Measurements from ENCODE around the gene EXOSC1. TPM values are rescaled to one million over a fixed set of nuclear protein-coding genes. Genes with fewer than 3 reads are reported as not detected.
A peak's percentile ranks its signal among the peaks of the same experiment; 100 is the strongest.

Gene EXOSC1
- total RNA-seq, 3 donors from 2014 or later: 27.7 to 37.9 (median 36.7) TPM

DNA sequence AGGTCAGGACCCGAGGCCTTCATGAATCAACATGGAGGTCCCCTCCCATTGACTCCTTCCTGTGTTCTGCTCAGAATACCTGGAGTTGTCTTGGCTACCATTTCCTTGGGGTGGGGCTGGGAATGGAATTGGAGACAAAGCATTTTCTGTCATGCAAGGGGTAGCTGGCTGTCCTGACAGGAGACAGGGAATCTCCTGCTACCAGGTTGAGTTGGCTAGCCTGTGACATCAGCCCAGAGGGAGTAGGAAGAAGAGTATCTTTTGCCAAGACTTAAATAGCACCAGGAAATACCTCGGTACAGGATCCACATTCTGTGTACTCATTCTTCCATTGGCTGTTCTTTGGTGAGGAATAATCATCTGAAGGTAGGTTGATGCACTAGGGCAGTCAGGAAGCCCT lies 5.0 kb upstream of the EXOSC1 start:
- H3K27me3 ChIP-seq: no peaks in the 10 kb centered on the region
- TF ChIP-seq, protein P1, sequence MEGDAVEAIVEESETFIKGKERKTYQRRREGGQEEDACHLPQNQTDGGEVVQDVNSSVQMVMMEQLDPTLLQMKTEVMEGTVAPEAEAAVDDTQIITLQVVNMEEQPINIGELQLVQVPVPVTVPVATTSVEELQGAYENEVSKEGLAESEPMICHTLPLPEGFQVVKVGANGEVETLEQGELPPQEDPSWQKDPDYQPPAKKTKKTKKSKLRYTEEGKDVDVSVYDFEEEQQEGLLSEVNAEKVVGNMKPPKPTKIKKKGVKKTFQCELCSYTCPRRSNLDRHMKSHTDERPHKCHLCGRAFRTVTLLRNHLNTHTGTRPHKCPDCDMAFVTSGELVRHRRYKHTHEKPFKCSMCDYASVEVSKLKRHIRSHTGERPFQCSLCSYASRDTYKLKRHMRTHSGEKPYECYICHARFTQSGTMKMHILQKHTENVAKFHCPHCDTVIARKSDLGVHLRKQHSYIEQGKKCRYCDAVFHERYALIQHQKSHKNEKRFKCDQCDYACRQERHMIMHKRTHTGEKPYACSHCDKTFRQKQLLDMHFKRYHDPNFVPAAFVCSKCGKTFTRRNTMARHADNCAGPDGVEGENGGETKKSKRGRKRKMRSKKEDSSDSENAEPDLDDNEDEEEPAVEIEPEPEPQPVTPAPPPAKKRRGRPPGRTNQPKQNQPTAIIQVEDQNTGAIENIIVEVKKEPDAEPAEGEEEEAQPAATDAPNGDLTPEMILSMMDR (IDR thresholded peaks at IDR 0.05): no peak
- TF ChIP-seq POLR2A (IDR thresholded peaks at IDR 0.05): no peak
- TF ChIP-seq POLR2AphosphoS5 (IDR thresholded peaks at IDR 0.05): no peak
- H3K36me3 ChIP-seq: no peaks in the 10 kb centered on the region
- peaks cover 4 to 12% of the 10 kb centered on the region in 2 donors for H3K4me1 ChIP-seq
- peak overlapping the region; percentile 18 to 30 for H3K27ac ChIP-seq
- intact Hi-C loops (cut with DNase I; ENCODE audit: low total_unique reads): no loop called here
- DNase-seq (ENCODE audit: low spot score in 2 of 2): no peak
- no peak overlapping the region for H3K4me3 ChIP-seq
- no peaks in the 10 kb centered on the region for H3K9me3 ChIP-seq

DNA sequence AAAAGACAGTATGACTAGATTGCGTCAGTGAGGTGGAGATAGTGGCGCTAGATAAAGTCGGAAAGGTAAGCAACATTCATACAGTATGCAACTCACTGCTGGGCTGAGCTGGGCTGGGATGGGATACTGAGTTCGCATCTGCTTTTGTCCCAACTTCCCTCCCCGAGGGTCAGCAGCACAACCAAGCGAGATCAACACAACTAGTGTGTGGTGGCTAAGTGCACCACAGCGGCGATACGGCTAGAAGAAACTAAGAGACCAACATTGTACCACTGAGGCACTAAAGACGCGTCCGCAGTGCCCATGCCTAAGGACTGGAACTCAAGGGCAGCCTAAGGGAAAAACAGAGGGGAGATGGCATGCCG lies 467 bp downstream of the EXOSC1 start:
- intact Hi-C loops (cut with DNase I; ENCODE audit: low total_unique reads): no loop called here
- no peak for DNase-seq (ENCODE audit: low spot score in 2 of 2)
- no peaks in the 10 kb centered on the region for H3K36me3 ChIP-seq
- peak overlapping the region; percentile 85 to 93 (median 92) for H3K4me3 ChIP-seq
- H3K9me3 ChIP-seq: no peaks in the 10 kb centered on the region
- no peak for TF ChIP-seq POLR2AphosphoS5 (IDR thresholded peaks at IDR 0.05)
- TF ChIP-seq, protein P1 (IDR thresholded peaks at IDR 0.05): no peak
- no peak for TF ChIP-seq POLR2A (IDR thresholded peaks at IDR 0.05)
- peaks cover 4 to 20% of the 10 kb centered on the region in 2 donors for H3K4me1 ChIP-seq
- peak overlapping the region; percentile 71 to 80 for H3K27ac ChIP-seq
- no peaks in the 10 kb centered on the region for H3K27me3 ChIP-seq

DNA sequence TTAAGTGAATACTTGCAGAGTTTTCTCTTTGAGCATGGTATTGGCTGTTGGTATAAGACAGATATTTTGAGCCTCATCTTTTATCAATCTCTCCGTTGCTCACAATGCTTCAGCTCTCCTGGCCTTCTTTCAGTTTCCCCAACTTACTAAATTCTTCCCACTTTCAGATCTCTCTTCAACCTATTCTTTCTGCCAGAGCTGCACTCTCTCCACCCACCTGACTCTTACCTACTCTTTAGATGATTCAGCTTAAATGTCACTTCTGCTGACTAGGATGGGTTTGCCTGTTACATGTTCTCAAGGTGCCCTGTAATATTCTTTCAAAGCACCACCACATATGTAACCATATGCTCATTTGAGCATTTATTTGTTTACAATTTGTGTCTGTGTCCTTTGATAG lies 1.6 kb downstream of the EXOSC1 start:
- Histone ChIP-seq H3K4me3 (no peak overlapping the region), H3K9me3 (no peaks in the 10 kb centered on the region), H3K27me3 (no peaks in the 10 kb centered on the region), H3K4me1 (peaks cover 4 to 20% of the 10 kb centered on the region in 2 donors), H3K27ac (no peak overlapping the region), H3K36me3 (no peaks in the 10 kb centered on the region)
- intact Hi-C loops (cut with DNase I; ENCODE audit: low total_unique reads): loop anchor here (5.0 kb wide), 1 partner anchor 152 kb away; the partner anchor contains the start of gene ARHGAP19
- TF ChIP-seq POLR2A (IDR thresholded peaks at IDR 0.05) (no peak), POLR2AphosphoS5 (IDR thresholded peaks at IDR 0.05) (no peak)
- TF ChIP-seq, protein P1 (IDR thresholded peaks at IDR 0.05): no peak
- no peak for DNase-seq (ENCODE audit: low spot score in 2 of 2)

DNA sequence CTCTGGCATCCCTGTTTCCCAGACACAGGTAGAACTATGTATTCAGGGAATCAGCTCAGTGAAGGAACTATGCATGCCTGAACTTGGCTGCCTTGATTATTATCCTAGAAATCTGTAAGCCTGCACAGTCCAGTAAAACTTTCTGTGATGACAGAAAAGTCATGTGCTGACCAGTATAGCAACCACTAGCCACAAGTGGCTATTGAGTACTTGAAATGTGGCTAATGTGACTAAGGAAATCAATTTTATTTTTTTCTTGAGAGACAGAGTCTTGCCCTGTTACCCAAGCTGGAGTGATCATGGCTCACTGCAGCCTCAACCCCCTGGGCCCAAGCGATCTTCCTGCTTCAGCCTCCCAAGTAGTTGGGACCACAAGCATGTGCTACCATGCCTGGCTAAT lies 3.5 kb downstream of the EXOSC1 start:
- Histone ChIP-seq H3K4me3 (no peak overlapping the region), H3K4me1 (peaks cover 2 to 16% of the 10 kb centered on the region in 2 donors), H3K9me3 (no peaks in the 10 kb centered on the region), H3K36me3 (no peaks in the 10 kb centered on the region), H3K27me3 (no peaks in the 10 kb centered on the region), H3K27ac (no peak overlapping the region)
- DNase-seq (ENCODE audit: low spot score in 2 of 2): no peak
- TF ChIP-seq, protein P1 (IDR thresholded peaks at IDR 0.05): no peak
- TF ChIP-seq POLR2A (IDR thresholded peaks at IDR 0.05): no peak
- no peak for TF ChIP-seq POLR2AphosphoS5 (IDR thresholded peaks at IDR 0.05)
- intact Hi-C loops (cut with DNase I; ENCODE audit: low total_unique reads): loop anchor here (5.0 kb wide), 1 partner anchor 150 kb away; the partner anchor contains the start of gene ARHGAP19

DNA sequence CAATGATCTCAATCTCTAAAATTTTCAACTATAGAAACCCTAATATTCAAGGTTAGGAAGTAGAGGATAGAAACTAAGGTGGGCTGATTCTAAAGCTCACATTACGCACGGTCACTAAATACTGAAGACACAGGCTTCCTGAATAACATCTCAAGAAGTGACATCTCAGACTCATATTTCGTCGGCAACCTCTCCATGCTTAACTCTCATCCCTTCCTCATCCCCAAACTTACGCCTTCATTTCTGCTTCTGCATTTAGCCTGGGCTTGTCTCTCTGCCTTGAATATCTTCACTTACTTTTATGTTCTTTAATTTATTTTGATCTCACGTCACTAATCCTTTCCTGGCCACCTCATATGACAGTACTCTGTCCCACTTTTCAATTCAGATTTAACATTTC lies 10.6 kb downstream of the EXOSC1 start:
- TF ChIP-seq, protein P1 (IDR thresholded peaks at IDR 0.05): no peak
- TF ChIP-seq POLR2AphosphoS5 (IDR thresholded peaks at IDR 0.05): no peak
- TF ChIP-seq POLR2A (IDR thresholded peaks at IDR 0.05): no peak
- Histone ChIP-seq H3K4me1 (no peaks in the 10 kb centered on the region), H3K9me3 (no peaks in the 10 kb centered on the region), H3K4me3 (no peak overlapping the region), H3K27ac (no peak overlapping the region), H3K27me3 (no peaks in the 10 kb centered on the region), H3K36me3 (peaks cover 8% of the 10 kb centered on the region)
- no peak for DNase-seq (ENCODE audit: low spot score in 2 of 2)
- intact Hi-C loops (cut with DNase I; ENCODE audit: low total_unique reads): no loop called here
